Cardiac muscle cell (in vitro differentiated cells and primary cell): ENCODE results near the gene CTNNA3. TPM values are rescaled to one million over a fixed set of nuclear protein-coding genes. Genes with fewer than 3 reads are reported as not detected.

Experiments
- DNase-seq, 2 donors: peaks; one replicate each; pipeline versions ENCODE4 v3.0.0 to v3.0.0-alpha.2; 2010 to 2017; ENCODE audit warnings: low read depth in 1 of 2, low spot score in 1 of 2
- H3K27ac ChIP-seq: fragments of 200-600 bp; sonication (generic); 2 replicates; pipeline ENCODE4 v1.5.1; 2016
- H3K27me3 ChIP-seq: fragments of 200-600 bp; sonication (generic); 2 replicates; pipeline ENCODE4 v1.6.0; 2016; ENCODE audit warnings: control low read depth
- H3K36me3 ChIP-seq: fragments of 200-600 bp; sonication (generic); 2 replicates; pipeline ENCODE4 v1.5.1; 2016; ENCODE audit warnings: control low read depth
- H3K4me1 ChIP-seq: fragments of 200-600 bp; sonication (generic); 2 replicates; pipeline ENCODE4 v1.8.1; 2017; ENCODE audit warnings: low read depth, mild to moderate bottlenecking, mixed run types
- H3K4me3 ChIP-seq: fragments of 200-600 bp; sonication (generic); 2 replicates; pipeline ENCODE4 v1.5.1; 2016; ENCODE audit warnings: mild to moderate bottlenecking
- H3K9me3 ChIP-seq: fragments of 200-600 bp; sonication (generic); 2 replicates; pipeline ENCODE4 v1.5.1; 2017; ENCODE audit warnings: low read depth, mild to moderate bottlenecking, control low read depth
- polyA plus RNA-seq: library from polyadenylated mRNA; unstranded; fragments of >200 nt; fragmentation: Nextera tagmentation; extraction: Ambion mirVana; gene quantifications from 2 replicates; pipeline ENCODE4 v1.2.1, GENCODE V29; 2016
- total RNA-seq: library from RNA; depleted of rRNA; stranded (reverse); fragments of >200 nt; gene quantifications from 2 replicates; pipeline ENCODE4 v1.2.3, GENCODE V29; 2016
- TF ChIP-seq, protein P1 (sequence below): IDR thresholded peaks from 2 replicates; pipeline ENCODE4 v1.5.1; 2012; ENCODE audit warnings: low read depth, mild to moderate bottlenecking, low read length

Gene CTNNA3
- total and polyA plus RNA-seq, 2 experiments from 2014 or later: 55.8 to 71.7 TPM

DNA sequence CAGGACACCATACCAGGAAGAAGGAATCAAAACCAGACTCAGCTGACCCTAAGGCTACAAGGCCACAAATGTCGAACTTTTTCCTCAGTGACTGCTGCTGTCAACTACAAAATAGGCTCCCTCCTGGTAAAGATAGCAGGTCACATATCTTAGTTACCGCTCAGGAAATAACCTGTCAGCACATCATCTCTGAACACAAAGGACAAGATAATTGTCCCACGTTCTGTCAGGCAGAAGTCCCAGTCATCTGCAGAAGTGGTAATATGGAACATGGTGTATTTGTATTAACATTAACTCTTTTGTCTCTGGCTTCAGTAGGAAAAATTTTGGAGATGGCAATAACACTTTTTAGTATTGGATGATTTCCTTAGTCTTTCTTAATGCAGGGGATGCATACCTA lies 1400.4 kb downstream of the CTNNA3 start:
- no peaks in the 10 kb centered on the region for H3K9me3 ChIP-seq
- H3K4me3 ChIP-seq: no peak overlapping the region
- no peak for DNase-seq
- H3K27me3 ChIP-seq: no peaks in the 10 kb centered on the region
- H3K4me1 ChIP-seq: peaks cover 20% of the 10 kb centered on the region
- peak overlapping the region; percentile 67 for H3K27ac ChIP-seq
- TF ChIP-seq, protein P1, sequence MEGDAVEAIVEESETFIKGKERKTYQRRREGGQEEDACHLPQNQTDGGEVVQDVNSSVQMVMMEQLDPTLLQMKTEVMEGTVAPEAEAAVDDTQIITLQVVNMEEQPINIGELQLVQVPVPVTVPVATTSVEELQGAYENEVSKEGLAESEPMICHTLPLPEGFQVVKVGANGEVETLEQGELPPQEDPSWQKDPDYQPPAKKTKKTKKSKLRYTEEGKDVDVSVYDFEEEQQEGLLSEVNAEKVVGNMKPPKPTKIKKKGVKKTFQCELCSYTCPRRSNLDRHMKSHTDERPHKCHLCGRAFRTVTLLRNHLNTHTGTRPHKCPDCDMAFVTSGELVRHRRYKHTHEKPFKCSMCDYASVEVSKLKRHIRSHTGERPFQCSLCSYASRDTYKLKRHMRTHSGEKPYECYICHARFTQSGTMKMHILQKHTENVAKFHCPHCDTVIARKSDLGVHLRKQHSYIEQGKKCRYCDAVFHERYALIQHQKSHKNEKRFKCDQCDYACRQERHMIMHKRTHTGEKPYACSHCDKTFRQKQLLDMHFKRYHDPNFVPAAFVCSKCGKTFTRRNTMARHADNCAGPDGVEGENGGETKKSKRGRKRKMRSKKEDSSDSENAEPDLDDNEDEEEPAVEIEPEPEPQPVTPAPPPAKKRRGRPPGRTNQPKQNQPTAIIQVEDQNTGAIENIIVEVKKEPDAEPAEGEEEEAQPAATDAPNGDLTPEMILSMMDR: no peak
- no peaks in the 10 kb centered on the region for H3K36me3 ChIP-seq

DNA sequence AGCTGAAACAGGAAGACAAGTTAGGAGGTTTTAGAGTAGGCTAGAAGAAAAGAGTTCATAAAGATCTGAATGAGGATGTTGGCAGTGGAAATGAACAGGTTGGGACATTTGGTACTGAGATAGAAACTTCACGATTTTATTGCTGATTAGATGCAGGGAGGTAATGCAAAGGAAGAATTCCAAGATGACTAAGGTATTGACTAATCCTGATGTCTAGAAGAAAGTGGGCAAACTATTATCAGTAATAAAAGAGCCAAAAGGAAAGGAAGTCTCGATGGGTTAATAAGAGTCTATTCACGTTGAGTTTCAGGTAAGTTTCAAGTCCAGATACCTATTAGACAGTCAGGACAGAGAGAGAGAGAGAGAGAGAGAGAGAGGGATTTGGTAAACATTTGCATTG lies 1401.5 kb downstream of the CTNNA3 start:
- H3K27me3 ChIP-seq: no peaks in the 10 kb centered on the region
- no peaks in the 10 kb centered on the region for H3K9me3 ChIP-seq
- H3K36me3 ChIP-seq: no peaks in the 10 kb centered on the region
- peaks cover 20% of the 10 kb centered on the region for H3K4me1 ChIP-seq
- TF ChIP-seq, protein P1: no peak
- no peak overlapping the region for H3K27ac ChIP-seq
- no peak for DNase-seq
- H3K4me3 ChIP-seq: no peak overlapping the region

DNA sequence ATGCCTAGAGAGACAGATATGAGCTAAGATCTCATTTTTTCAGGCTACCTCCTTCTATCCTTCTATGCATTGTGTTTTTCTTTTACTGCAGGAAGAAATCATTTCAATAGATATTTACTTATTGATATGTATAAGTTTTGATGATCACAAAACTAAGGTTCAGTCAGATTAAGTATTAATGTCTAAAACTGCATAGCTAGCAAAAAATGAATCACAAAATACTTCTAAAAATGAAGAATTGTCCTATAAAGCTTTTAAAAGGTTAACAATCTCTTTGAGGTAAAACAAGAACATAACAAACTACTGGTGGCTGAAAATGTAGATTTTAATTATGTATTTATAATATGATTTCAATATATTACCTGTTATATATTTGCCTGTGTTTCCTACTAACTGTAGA lies 1403.1 kb downstream of the CTNNA3 start:
- Histone ChIP-seq H3K27me3 (no peaks in the 10 kb centered on the region), H3K9me3 (no peaks in the 10 kb centered on the region), H3K4me1 (peaks cover 20% of the 10 kb centered on the region), H3K27ac (no peak overlapping the region), H3K36me3 (no peaks in the 10 kb centered on the region), H3K4me3 (no peak overlapping the region)
- DNase-seq: no peak
- TF ChIP-seq, protein P1: no peak

DNA sequence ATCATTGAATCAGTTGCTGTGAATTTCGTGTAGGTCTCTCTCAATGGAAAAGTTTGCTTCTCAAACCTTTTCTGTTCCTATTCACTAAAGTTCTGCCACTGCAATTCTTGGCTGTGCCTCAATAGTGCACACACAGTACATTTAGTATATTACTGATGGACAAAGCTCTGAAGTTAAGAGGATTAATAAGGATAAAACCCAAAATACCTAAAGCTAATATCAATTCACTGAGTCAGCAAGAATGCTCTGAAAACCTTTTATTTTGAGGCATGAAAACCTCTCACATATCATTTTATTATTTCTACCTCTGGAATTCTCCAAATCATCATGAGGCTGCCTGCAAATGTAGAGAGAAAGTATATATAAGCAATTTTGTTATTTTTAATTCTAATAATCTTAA lies 1403.5 kb downstream of the CTNNA3 start:
- no peak for DNase-seq
- Histone ChIP-seq H3K27me3 (no peaks in the 10 kb centered on the region), H3K27ac (no peak overlapping the region), H3K4me3 (no peak overlapping the region), H3K9me3 (no peaks in the 10 kb centered on the region), H3K4me1 (peaks cover 20% of the 10 kb centered on the region), H3K36me3 (no peaks in the 10 kb centered on the region)
- TF ChIP-seq, protein P1: no peak

DNA sequence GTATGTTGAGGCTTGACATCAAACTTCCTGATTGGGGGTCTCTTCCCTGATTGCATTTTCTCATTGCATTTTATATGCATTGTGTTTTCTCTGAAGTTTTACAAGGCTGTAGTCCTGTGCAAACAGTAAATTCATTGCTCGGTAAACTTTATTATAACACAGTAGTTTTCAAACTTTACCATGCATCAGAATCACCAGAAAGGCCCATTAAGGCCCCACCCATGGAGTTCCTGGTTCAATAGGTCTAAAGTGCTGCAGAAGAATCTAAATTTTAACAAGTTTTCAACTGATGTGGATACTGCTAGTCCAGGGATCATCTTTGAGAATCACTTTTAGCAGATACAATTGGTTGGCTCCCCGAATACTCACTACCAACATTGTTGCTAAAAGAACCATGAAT lies 1404.9 kb downstream of the CTNNA3 start:
- H3K27ac ChIP-seq: no peak overlapping the region
- no peaks in the 10 kb centered on the region for H3K9me3 ChIP-seq
- no peak overlapping the region for H3K4me3 ChIP-seq
- no peaks in the 10 kb centered on the region for H3K36me3 ChIP-seq
- H3K27me3 ChIP-seq: no peaks in the 10 kb centered on the region
- DNase-seq: no peak
- peaks cover 13% of the 10 kb centered on the region for H3K4me1 ChIP-seq
- TF ChIP-seq, protein P1: no peak

DNA sequence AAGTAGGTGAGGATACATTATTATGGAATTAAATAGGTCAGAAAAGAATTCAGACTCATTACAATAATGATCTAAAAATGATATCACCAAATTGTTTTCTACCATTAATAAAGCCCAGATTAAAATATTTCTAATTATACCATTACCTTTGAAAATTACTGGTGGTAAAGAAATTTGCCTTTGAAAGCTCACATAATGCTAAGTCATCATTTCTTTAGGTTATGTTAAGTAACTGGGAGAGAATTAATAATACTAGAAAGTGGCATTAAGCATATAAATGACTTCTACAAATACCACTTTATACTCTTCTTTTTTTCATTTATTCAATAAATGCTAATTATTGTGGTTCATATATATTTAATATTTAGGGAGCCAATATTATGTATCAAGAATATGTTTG lies 1411.4 kb downstream of the CTNNA3 start:
- no peak overlapping the region for H3K27ac ChIP-seq
- DNase-seq: no peak
- no peaks in the 10 kb centered on the region for H3K4me1 ChIP-seq
- H3K9me3 ChIP-seq: no peaks in the 10 kb centered on the region
- no peaks in the 10 kb centered on the region for H3K36me3 ChIP-seq
- no peaks in the 10 kb centered on the region for H3K27me3 ChIP-seq
- TF ChIP-seq, protein P1: no peak
- H3K4me3 ChIP-seq: no peak overlapping the region
